Body of pancreas (tissue), 4 donors: ENCODE measurements around the gene PECR. TPM values are rescaled to one million over a fixed set of nuclear protein-coding genes. Genes with fewer than 3 reads are reported as not detected.

ENCODE experiments used
- ATAC-seq: fragments of 150-250 bp; one replicate; pipeline ENCODE4 v1.9.1; 2016
- DNase-seq, 4 donors: peaks; one replicate each; pipeline ENCODE4 v3.0.0-alpha.2; 2019
- H3K27ac ChIP-seq, 4 donors: fragments of 200-600 bp; sonication (generic); 1 replicate in 3 of 4; 2 replicates in 1 of 4; pipeline versions ENCODE4 v1.5.1 to v1.6.1; 2016 to 2019; ENCODE audit warnings: mild to moderate bottlenecking in 1 of 4, mixed read lengths in 1 of 4, moderate library complexity in 1 of 4
- H3K27me3 ChIP-seq, 2 donors: fragments of 200-600 bp; sonication (generic); one replicate each; pipeline ENCODE4 v1.6.0; 2016; ENCODE audit warnings: mild to moderate bottlenecking in 1 of 2
- H3K36me3 ChIP-seq, 2 donors: fragments of 200-600 bp; sonication (generic); replicated peaks in 1 of 2; 2 replicates each; pipeline ENCODE4 v1.5.1; 2016; ENCODE audit warnings: low read depth in 2 of 2; ENCODE audit not compliant: insufficient read depth in 1 of 2
- H3K4me1 ChIP-seq: fragments of 200-600 bp; sonication (generic); one replicate; pipeline ENCODE4 v1.6.0; 2016
- H3K4me3 ChIP-seq, 2 donors: fragments of 200-600 bp; sonication (generic); 1 replicate in 1 of 2; 2 replicates in 1 of 2; pipeline ENCODE4 v1.5.1; 2016 to 2019
- H3K9me3 ChIP-seq, 3 donors: fragments of 200-600 bp; sonication (generic); 1 replicate in 2 of 3; 2 replicates in 1 of 3; pipeline ENCODE4 v1.5.1; 2016
- CTCF ChIP-seq, 7 experiments: fragments of 450-650 bp in 4 of 7; fragments of 200-600 bp in 3 of 7; sonication (generic) in 3 of 7; IDR thresholded peaks; one replicate each; pipeline ENCODE4 v1.5.1; 2016 to 2019; ENCODE audit warnings: antibody characterized with exemption in 7 of 7
- POLR2A ChIP-seq, 3 donors: fragments of 450-650 bp; IDR thresholded peaks; one replicate each; pipeline ENCODE4 v1.6.1; 2016; ENCODE audit warnings: antibody characterized with exemption in 3 of 3, mild to moderate bottlenecking in 2 of 3
- WGBS, 2 donors: methylation state at CpG; one replicate each; pipeline ENCODE4 v1.1.5; 2017; 5-methylcytosine and 5-hydroxymethylcytosine counted together
- intact Hi-C: fragments of 100-400 bp; cut with DNase I; formaldehyde crosslinking; loops from one replicate; pipeline ENCODE4 v1.15.1; 2023
- total RNA-seq, 2 donors: library from RNA; depleted of rRNA; stranded (reverse); fragments of >200 nt; gene quantifications; one replicate each; pipeline ENCODE4 v1.1.0, GENCODE V29; 2016

The PECR gene
- total RNA-seq, 2 donors from 2014 or later: 5.9 to 6.5 TPM

DNA sequence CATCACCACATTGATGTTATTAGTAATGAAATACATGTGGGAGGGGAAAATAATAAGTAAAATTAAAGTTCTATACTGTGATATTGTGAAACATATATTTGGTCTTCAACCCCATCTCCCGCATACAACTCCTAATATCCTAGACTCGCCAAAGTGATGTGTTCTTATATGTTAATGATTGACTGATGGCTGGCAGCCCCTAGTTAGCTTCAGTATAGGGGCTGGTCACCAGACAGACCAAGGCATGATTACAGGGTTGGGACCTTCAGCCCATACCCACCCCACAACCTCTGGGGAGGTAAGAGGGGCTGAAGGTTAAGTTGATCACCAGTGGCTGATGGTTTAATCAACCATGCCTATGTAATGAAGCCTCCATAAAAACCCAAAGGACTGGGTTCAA is 40.2 kb downstream of the PECR start:
- Histone ChIP-seq H3K4me1 (no peaks in the 10 kb centered on the region), H3K9me3 (no peaks in the 10 kb centered on the region), H3K36me3 (no peaks in the 10 kb centered on the region), H3K27ac (no peak overlapping the region), H3K27me3 (no peaks in the 10 kb centered on the region), H3K4me3 (no peak overlapping the region)
- intact Hi-C loops: no loop called here
- ATAC-seq (no peak), DNase-seq (no peak)
- WGBS, 2 donors: 92 to 94% methylated on average over 2 of the region's 2 CpGs
- no peak for TF ChIP-seq POLR2A (IDR thresholded peaks at IDR 0.05)
- TF ChIP-seq CTCF (IDR thresholded peaks at IDR 0.05): no peak

DNA sequence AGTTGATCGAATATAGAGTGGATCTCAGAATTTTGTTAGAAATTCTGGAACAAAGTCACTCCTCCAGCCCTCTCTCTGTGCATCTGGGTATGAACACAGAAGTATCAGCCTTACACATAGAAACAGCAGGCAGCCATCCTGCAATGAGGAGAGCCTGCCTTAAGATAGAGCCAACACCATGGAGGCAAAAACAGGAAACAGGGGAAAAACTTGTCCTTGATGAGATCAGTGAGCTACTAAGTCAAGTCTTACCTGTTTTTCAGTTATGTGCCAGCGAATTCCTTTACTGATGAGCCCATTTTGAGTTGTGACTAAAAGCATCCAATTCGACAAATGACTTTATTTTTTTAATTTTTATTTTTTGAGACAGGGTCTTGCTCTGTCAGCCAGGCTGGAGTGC is 41.7 kb downstream of the PECR start:
- Histone ChIP-seq H3K9me3 (no peaks in the 10 kb centered on the region), H3K4me1 (no peaks in the 10 kb centered on the region), H3K4me3 (no peak overlapping the region), H3K27me3 (no peaks in the 10 kb centered on the region), H3K27ac (no peak overlapping the region), H3K36me3 (no peaks in the 10 kb centered on the region)
- ATAC-seq (no peak), DNase-seq (no peak)
- intact Hi-C loops: no loop called here
- TF ChIP-seq POLR2A (IDR thresholded peaks at IDR 0.05): no peak
- TF ChIP-seq CTCF (IDR thresholded peaks at IDR 0.05): no peak
- WGBS, 2 donors: 80 to 87% methylated on average over 3 of the region's 3 CpGs

GRCh38 chr2:216034065-216034464 is 47.5 kb downstream of the PECR start:
- WGBS, 2 donors: 40 to 57% methylated on average over 1 of the region's 1 CpG
- intact Hi-C loops: no loop called here
- TF ChIP-seq CTCF (IDR thresholded peaks at IDR 0.05): peak; percentile 74 to 95 (median 75)
- TF ChIP-seq POLR2A (IDR thresholded peaks at IDR 0.05): no peak
- DNase-seq: peak; percentile 64 to 79 (median 70)
- Histone ChIP-seq H3K9me3 (no peaks in the 10 kb centered on the region), H3K36me3 (no peaks in the 10 kb centered on the region), H3K27ac (no peak overlapping the region), H3K4me3 (no peak overlapping the region), H3K27me3 (no peaks in the 10 kb centered on the region), H3K4me1 (no peaks in the 10 kb centered on the region)
- ATAC-seq: peak; percentile 75

DNA sequence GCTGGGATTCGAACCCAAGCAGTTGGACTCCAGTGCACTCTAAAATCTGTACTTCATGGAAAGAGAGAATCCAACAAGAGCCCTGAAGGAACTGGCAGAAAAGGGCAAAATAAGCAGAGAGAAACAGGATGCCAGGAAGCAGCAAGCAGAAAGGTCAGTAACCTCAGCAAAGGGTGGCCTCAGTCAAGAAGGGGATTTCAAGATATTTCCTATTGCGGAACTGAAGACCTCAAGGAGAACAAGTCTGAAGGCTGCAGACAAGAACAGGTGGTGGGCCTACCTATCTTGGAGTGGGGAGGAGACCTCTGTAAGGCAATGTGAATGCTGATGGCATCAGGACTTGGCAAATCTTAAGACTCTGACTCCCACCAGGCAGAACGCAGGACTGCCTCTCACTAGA is 48.2 kb downstream of the PECR start:
- TF ChIP-seq POLR2A (IDR thresholded peaks at IDR 0.05) (no peak), CTCF (IDR thresholded peaks at IDR 0.05) (no peak)
- Histone ChIP-seq H3K9me3 (no peaks in the 10 kb centered on the region), H3K27me3 (no peaks in the 10 kb centered on the region), H3K4me1 (no peaks in the 10 kb centered on the region), H3K4me3 (no peak overlapping the region), H3K36me3 (no peaks in the 10 kb centered on the region), H3K27ac (no peak overlapping the region)
- DNase-seq (no peak), ATAC-seq (no peak)
- WGBS, 2 donors: 94 to 95% methylated on average over 3 of the region's 3 CpGs
- intact Hi-C loops: no loop called here

- DNase-seq: no peak
- no peak overlapping the region for H3K27ac ChIP-seq
- H3K36me3 ChIP-seq: no peaks in the 10 kb centered on the region
- no peaks in the 10 kb centered on the region for H3K4me1 ChIP-seq
- H3K9me3 ChIP-seq: no peaks in the 10 kb centered on the region
- TF ChIP-seq POLR2A (IDR thresholded peaks at IDR 0.05) (no peak), CTCF (IDR thresholded peaks at IDR 0.05) (no peak)
- no peak for ATAC-seq
- H3K4me3 ChIP-seq: no peak overlapping the region
- intact Hi-C loops: no loop called here
- WGBS, 2 donors: 87 to 100% methylated on average over 1 of the region's 1 CpG
- H3K27me3 ChIP-seq: no peaks in the 10 kb centered on the region
Measured at GRCh38 chr2:216031960-216032689, 49.5 kb downstream of the PECR start.
